Measurements from ENCODE around the gene PCGF1.

GRCh38 chr2:74535440-74535965, 28.0 kb upstream of the PCGF1 start:
- no peak for TF ChIP-seq POLR2A (IDR thresholded peaks at IDR 0.05; ENCODE audit: borderline replicate concordance, extremely low read depth, insufficient read depth, insufficient read length)
- TF ChIP-seq CTCF (IDR thresholded peaks at IDR 0.05 in 2 of 3, conservative IDR thresholded peaks at IDR 0.05 in 1 of 3; ENCODE audit: borderline replicate concordance in 1 of 3, insufficient read depth in 1 of 3, low read depth in 2 of 3, low read length in 2 of 3) = no peak
- TF ChIP-seq SIN3A (IDR thresholded peaks at IDR 0.05; ENCODE audit: low read depth) = no peak
- TF ChIP-seq RAD21 (IDR thresholded peaks at IDR 0.05; ENCODE audit: low read depth) = no peak
- no peak for TF ChIP-seq SP1 (IDR thresholded peaks at IDR 0.05; ENCODE audit: low read depth)
- TF ChIP-seq CEBPB (IDR thresholded peaks at IDR 0.05; ENCODE audit: low read depth) = no peak
- no peak for TF ChIP-seq EZH2 (IDR thresholded peaks at IDR 0.05)
- TF ChIP-seq JUND (IDR thresholded peaks at IDR 0.05) = no peak
- TF ChIP-seq, protein P1, sequence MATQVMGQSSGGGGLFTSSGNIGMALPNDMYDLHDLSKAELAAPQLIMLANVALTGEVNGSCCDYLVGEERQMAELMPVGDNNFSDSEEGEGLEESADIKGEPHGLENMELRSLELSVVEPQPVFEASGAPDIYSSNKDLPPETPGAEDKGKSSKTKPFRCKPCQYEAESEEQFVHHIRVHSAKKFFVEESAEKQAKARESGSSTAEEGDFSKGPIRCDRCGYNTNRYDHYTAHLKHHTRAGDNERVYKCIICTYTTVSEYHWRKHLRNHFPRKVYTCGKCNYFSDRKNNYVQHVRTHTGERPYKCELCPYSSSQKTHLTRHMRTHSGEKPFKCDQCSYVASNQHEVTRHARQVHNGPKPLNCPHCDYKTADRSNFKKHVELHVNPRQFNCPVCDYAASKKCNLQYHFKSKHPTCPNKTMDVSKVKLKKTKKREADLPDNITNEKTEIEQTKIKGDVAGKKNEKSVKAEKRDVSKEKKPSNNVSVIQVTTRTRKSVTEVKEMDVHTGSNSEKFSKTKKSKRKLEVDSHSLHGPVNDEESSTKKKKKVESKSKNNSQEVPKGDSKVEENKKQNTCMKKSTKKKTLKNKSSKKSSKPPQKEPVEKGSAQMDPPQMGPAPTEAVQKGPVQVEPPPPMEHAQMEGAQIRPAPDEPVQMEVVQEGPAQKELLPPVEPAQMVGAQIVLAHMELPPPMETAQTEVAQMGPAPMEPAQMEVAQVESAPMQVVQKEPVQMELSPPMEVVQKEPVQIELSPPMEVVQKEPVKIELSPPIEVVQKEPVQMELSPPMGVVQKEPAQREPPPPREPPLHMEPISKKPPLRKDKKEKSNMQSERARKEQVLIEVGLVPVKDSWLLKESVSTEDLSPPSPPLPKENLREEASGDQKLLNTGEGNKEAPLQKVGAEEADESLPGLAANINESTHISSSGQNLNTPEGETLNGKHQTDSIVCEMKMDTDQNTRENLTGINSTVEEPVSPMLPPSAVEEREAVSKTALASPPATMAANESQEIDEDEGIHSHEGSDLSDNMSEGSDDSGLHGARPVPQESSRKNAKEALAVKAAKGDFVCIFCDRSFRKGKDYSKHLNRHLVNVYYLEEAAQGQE (IDR thresholded peaks at IDR 0.05; ENCODE audit: low read depth) = no peak
